Airway epithelial cell (primary cell): Measurements from ENCODE around the gene METTL16. TPM values are rescaled to one million over a fixed set of nuclear protein-coding genes. Genes with fewer than 3 reads are reported as not detected.

Source experiments
- total RNA-seq: library from RNA; depleted of rRNA; stranded (reverse); fragments of >200 nt; gene quantifications from 2 replicates; pipeline ENCODE4 v1.2.3, GENCODE V29; 2015

Gene METTL16, protein sequence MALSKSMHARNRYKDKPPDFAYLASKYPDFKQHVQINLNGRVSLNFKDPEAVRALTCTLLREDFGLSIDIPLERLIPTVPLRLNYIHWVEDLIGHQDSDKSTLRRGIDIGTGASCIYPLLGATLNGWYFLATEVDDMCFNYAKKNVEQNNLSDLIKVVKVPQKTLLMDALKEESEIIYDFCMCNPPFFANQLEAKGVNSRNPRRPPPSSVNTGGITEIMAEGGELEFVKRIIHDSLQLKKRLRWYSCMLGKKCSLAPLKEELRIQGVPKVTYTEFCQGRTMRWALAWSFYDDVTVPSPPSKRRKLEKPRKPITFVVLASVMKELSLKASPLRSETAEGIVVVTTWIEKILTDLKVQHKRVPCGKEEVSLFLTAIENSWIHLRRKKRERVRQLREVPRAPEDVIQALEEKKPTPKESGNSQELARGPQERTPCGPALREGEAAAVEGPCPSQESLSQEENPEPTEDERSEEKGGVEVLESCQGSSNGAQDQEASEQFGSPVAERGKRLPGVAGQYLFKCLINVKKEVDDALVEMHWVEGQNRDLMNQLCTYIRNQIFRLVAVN
- total RNA-seq = 23.1 and 52.7 TPM in 2 replicates

DNA sequence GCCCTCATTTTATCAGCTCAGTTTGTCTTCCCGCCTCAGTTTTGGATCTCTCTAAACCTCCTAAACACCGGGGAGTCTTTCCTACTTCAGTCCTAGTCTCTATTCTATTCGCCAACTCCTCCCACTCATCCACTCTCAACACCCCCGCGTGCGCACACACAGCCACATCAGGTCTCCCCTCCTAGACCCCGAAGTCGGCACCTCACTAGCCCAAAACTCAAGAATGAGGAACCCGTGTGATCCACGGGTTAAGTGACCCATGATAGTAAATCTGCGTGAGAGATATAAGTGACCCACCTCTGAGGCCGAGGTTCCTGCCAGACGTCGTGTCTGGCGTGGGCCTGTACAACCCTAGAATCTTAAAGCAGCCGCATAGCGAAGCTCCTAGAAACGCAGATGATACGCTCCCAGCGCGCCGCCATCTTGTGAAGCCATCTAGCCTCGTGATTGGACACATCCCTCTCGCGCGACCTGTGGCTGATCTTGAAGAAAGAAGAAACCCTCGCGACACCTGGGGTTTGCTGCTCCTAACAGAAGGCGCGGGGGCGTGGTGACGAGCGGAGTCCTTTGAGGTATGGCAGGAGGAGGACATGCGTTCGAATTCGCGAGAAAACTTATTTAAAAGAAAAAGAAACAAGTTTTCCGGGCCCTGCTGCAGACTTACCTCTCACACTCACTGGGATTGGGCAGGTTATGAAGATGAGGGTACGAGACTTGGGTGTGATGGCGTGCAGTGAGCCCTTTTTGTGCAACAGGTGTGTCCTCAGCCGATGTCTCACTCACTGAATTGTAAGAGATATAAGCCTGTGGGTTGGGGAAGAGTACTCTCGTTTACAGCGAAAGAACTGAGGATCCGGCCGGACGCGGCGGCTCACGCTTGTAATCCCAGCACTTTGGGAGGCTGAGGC, at the start of gene METTL16:
Gene METTL16, minus strand, starts transcription at position 427 of the 908 bp plus-strand sequence. CDS start 9,557 bp downstream, outside the sequence.

DNA sequence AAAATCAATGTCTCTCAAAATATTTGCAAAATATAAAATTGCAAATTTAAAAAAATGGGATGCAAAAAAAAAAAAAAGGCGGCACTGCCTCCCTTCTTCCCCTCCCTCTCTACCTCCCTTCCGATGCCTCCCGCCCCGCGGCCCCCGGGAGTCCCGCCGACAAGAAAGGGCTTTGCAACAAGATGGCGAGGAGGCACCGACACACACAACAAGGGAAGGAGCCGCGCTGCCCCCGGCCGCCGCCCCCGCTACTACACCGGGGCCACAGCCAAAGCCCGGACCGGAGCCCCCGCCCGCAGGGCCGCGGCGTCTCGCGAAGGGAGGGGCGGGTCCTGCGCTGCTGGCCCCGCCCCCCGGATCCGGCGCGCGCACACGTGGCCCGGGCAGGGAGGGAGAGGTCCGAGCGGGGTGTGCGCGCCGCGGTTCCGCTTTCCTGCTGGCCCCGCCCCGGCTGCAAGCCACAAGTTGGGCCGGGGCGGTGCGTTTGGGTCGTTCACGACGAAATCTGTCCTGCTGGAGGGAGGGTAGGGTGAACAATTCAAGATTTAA, 110.7 kb downstream of the METTL16 start, which contains the start of gene MNT:
Gene MNT, minus strand, starts transcription at position 184 of the 549 bp plus-strand sequence. CDS start 348 bp downstream, outside the sequence.

Other genes starting within 250 kb of the METTL16 start
- 19.7 and 26.0 TPM in 2 replicates for gene SMG6, start 208.1 kb downstream of the METTL16 start, total RNA-seq
- 13.2 and 17.8 TPM in 2 replicates for gene SRR, start 207.9 kb downstream of the METTL16 start, total RNA-seq
- gene TSR1, start 175.4 kb downstream of the METTL16 start, total RNA-seq = 62.2 and 77.6 TPM in 2 replicates
- 23.3 and 26.0 TPM in 2 replicates for gene SGSM2, start 174.4 kb downstream of the METTL16 start, total RNA-seq
- gene MNT, start 110.8 kb downstream of the METTL16 start, total RNA-seq = 8.6 and 14.8 TPM in 2 replicates
- 47.6 and 58.5 TPM in 2 replicates for gene PAFAH1B1, start 81.8 kb upstream of the METTL16 start, total RNA-seq
- 88.4 and 134 TPM in 2 replicates for gene CLUH, start 199.9 kb upstream of the METTL16 start, total RNA-seq
- 0.07 TPM in 1 of 2 replicates, not detected in the other for gene CCDC92B, start 237.8 kb upstream of the METTL16 start, total RNA-seq